Upper lobe of right lung (tissue), 1 donor: ENCODE results near the gene KRTAP5-1. TPM values are rescaled to one million over a fixed set of nuclear protein-coding genes. Genes with fewer than 3 reads are reported as not detected.

Source experiments
- ATAC-seq: fragments of 200-7000 bp; cut with Tn5 transposase; one replicate; pipeline ENCODE4 v1.9.1; 2020; ENCODE audit warnings: mild to moderate bottlenecking, moderate library complexity
- DNase-seq: peaks from one replicate; pipeline ENCODE4 v3.0.0-alpha.2; 2020
- H3K27ac ChIP-seq: fragments of 200-600 bp; one replicate; pipeline ENCODE4 v1.8.0; 2022
- H3K27me3 ChIP-seq: fragments of 200-600 bp; one replicate; pipeline ENCODE4 v1.8.0; 2022; ENCODE audit warnings: mild to moderate bottlenecking
- H3K36me3 ChIP-seq: fragments of 200-600 bp; one replicate; pipeline ENCODE4 v1.8.0; 2022
- H3K4me1 ChIP-seq: fragments of 200-600 bp; one replicate; pipeline ENCODE4 v1.8.0; 2022
- H3K4me3 ChIP-seq: fragments of 200-600 bp; one replicate; pipeline ENCODE4 v1.8.0; 2022; ENCODE audit warnings: mild to moderate bottlenecking
- H3K9me3 ChIP-seq: fragments of 200-600 bp; one replicate; pipeline ENCODE4 v1.8.0; 2022
- intact Hi-C: fragments of 100-400 bp; cut with DNase I; formaldehyde crosslinking; loops from one replicate; pipeline ENCODE4 v1.11.0; 2022
- total RNA-seq: library from RNA; stranded (reverse); fragmentation: NEBNext Ultra II Directional; extraction: Animal tissue kit (Norgen Biotek cat#: 25700); gene quantifications from one replicate; pipeline ENCODE4 v1.2.1, GENCODE V29; 2021
- TF ChIP-seq, protein P1 (sequence below): fragments of 200-600 bp; IDR thresholded peaks from one replicate; pipeline ENCODE4 v1.8.0; 2022; ENCODE audit warnings: antibody characterized with exemption
- donor health status: DM: no; HTN: yes; CAD: no; lungs with severe emphysema.

Gene KRTAP5-1
- total RNA-seq, 1 donor from 2014 or later: not detected

GRCh38 chr11:1542267-1542666, 42.8 kb downstream of the KRTAP5-1 start:
- H3K27ac ChIP-seq: no peak overlapping the region
- TF ChIP-seq, protein P1, sequence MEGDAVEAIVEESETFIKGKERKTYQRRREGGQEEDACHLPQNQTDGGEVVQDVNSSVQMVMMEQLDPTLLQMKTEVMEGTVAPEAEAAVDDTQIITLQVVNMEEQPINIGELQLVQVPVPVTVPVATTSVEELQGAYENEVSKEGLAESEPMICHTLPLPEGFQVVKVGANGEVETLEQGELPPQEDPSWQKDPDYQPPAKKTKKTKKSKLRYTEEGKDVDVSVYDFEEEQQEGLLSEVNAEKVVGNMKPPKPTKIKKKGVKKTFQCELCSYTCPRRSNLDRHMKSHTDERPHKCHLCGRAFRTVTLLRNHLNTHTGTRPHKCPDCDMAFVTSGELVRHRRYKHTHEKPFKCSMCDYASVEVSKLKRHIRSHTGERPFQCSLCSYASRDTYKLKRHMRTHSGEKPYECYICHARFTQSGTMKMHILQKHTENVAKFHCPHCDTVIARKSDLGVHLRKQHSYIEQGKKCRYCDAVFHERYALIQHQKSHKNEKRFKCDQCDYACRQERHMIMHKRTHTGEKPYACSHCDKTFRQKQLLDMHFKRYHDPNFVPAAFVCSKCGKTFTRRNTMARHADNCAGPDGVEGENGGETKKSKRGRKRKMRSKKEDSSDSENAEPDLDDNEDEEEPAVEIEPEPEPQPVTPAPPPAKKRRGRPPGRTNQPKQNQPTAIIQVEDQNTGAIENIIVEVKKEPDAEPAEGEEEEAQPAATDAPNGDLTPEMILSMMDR: no peak
- DNase-seq (no peak), ATAC-seq (no peak)
- H3K9me3 ChIP-seq: no peaks in the 10 kb centered on the region
- H3K27me3 ChIP-seq: peaks cover 20% of the 10 kb centered on the region
- intact Hi-C loops: no loop called here
- H3K36me3 ChIP-seq: no peaks in the 10 kb centered on the region
- H3K4me1 ChIP-seq: peaks cover 11% of the 10 kb centered on the region
- H3K4me3 ChIP-seq: no peak overlapping the region

DNA sequence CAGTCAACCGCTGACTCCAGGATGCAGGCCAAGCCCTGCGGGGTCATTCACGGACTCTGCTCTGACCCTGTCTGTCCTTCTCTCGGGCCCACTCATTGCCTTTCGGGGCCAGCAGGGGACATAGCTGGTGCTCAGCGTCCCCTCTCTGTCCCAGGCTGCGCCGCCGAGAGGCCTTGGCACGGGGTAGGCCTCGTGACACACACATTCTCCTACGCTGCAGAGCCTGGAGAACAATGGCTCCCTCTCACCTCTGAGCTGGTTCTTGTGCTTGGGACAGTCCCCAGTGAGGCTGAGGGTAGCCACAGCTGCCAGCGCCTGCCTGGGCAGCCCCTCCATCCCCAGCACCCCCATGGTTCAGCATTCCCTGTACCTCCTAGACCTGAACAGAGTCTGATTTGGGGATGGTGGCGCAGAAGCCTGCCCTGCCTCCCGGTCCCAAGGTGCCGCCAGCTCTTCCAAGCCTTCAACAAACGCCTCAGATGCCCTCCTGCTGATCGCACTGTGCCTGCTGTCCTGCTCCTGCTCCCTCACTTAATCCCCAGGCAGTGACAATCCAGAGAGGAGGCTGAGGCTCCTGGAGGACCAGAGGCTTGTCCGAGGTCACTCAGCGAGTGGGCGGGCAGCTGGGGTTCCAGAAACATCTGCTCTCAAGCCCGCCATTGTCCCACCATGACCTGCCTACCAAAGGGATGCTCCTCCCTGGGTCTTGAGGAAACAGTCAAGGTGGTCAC, 43.4 kb downstream of the KRTAP5-1 start:
- H3K27ac ChIP-seq: no peak overlapping the region
- no peaks in the 10 kb centered on the region for H3K9me3 ChIP-seq
- no peaks in the 10 kb centered on the region for H3K36me3 ChIP-seq
- peaks cover 15% of the 10 kb centered on the region for H3K27me3 ChIP-seq
- H3K4me3 ChIP-seq: no peak overlapping the region
- DNase-seq (no peak), ATAC-seq (no peak)
- TF ChIP-seq, protein P1: no peak
- H3K4me1 ChIP-seq: peaks cover 7% of the 10 kb centered on the region
- intact Hi-C loops: no loop called here

- Histone ChIP-seq H3K27me3 (peaks cover 5% of the 10 kb centered on the region), H3K27ac (no peak overlapping the region), H3K4me3 (no peak overlapping the region), H3K9me3 (no peaks in the 10 kb centered on the region), H3K36me3 (peaks cover 6% of the 10 kb centered on the region), H3K4me1 (peaks cover 7% of the 10 kb centered on the region)
- DNase-seq: no peak
- no peak for ATAC-seq
- TF ChIP-seq, protein P1: no peak
- intact Hi-C loops: no loop called here
These were observed 45.0 kb downstream of the KRTAP5-1 start for GRCh38 chr11:1540074-1540473.

DNA sequence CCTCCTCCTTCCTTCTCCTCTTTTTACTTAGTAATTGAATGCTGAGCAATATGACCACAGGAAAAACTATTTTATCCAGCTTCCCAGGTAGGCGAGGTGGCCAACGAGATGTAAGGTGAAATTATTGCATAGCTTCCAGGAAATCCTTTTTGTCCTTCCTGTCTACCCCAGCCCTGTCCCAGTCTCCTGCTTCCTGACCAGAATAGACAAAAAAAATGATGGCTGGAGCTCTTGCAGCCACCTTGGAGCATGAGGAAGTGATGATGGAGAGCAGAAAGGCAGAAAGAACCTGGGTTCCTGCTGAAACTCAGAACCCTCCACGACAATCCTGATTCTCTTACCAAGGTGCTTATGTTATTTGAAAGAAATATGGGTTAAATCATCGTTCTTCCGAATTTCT, 46.9 kb downstream of the KRTAP5-1 start:
- Histone ChIP-seq H3K27ac (no peak overlapping the region), H3K4me1 (peaks cover 18% of the 10 kb centered on the region), H3K9me3 (no peaks in the 10 kb centered on the region), H3K27me3 (no peaks in the 10 kb centered on the region), H3K4me3 (no peak overlapping the region), H3K36me3 (peaks cover 6% of the 10 kb centered on the region)
- intact Hi-C loops: no loop called here
- DNase-seq (no peak), ATAC-seq (no peak)
- TF ChIP-seq, protein P1: no peak

GRCh38 chr11:1536065-1536843, 48.8 kb downstream of the KRTAP5-1 start:
- peaks cover 34% of the 10 kb centered on the region for H3K4me1 ChIP-seq
- no peak overlapping the region for H3K27ac ChIP-seq
- TF ChIP-seq, protein P1: no peak
- no peaks in the 10 kb centered on the region for H3K27me3 ChIP-seq
- ATAC-seq (no peak), DNase-seq (no peak)
- H3K9me3 ChIP-seq: no peaks in the 10 kb centered on the region
- peaks cover 14% of the 10 kb centered on the region for H3K36me3 ChIP-seq
- intact Hi-C loops: no loop called here
- no peak overlapping the region for H3K4me3 ChIP-seq
